HepG2 (cell line): ENCODE results near the gene CCDC178.

Experiments
- CTCF ChIP-seq: sonication (generic); formaldehyde crosslinking; IDR thresholded peaks from 2 replicates; pipeline ENCODE4 v1.5.0; 2020; ENCODE audit warnings: mild to moderate bottlenecking, missing genetic modification reagents, moderate library complexity
- EZH2 ChIP-seq: conservative IDR thresholded peaks from 2 replicates; pipeline ENCODE4 v1.6.1; 2012; ENCODE audit warnings: mild to moderate bottlenecking, low read depth, low read length, moderate library complexity
- HDAC2 ChIP-seq: sonication (generic); formaldehyde crosslinking; IDR thresholded peaks from 2 replicates; pipeline ENCODE4 v1.4.0; 2020; ENCODE audit warnings: missing genetic modification reagents
- SIX1 ChIP-seq: sonication (generic); formaldehyde crosslinking; IDR thresholded peaks from 2 replicates; pipeline ENCODE4 v1.4.0; 2020; ENCODE audit warnings: missing genetic modification reagents, borderline replicate concordance
- TAF15 ChIP-seq: fragments of 200-400 bp; formaldehyde crosslinking; IDR thresholded peaks from one replicate; pipeline ENCODE4 v1.6.1; 2018; ENCODE audit warnings: mild to moderate bottlenecking, low read depth, low read length; ENCODE audit not compliant: poor library complexity, severe bottlenecking
- ZFP36 ChIP-seq: fragments of 150-350 bp; IDR thresholded peaks from 2 replicates; pipeline ENCODE4 v1.6.1; 2018; ENCODE audit warnings: borderline replicate concordance, low read length, low read depth; ENCODE audit not compliant: partially characterized antibody
- ZMYM3 ChIP-seq: sonication (generic); formaldehyde crosslinking; IDR thresholded peaks from 2 replicates; pipeline ENCODE4 v1.5.1; 2020; ENCODE audit warnings: mild to moderate bottlenecking, missing genetic modification reagents
- ZSCAN31 ChIP-seq: sonication (generic); formaldehyde crosslinking; IDR thresholded peaks from 2 replicates; pipeline ENCODE4 v1.5.0; 2020; ENCODE audit warnings: low read depth, mild to moderate bottlenecking, missing genetic modification reagents

DNA sequence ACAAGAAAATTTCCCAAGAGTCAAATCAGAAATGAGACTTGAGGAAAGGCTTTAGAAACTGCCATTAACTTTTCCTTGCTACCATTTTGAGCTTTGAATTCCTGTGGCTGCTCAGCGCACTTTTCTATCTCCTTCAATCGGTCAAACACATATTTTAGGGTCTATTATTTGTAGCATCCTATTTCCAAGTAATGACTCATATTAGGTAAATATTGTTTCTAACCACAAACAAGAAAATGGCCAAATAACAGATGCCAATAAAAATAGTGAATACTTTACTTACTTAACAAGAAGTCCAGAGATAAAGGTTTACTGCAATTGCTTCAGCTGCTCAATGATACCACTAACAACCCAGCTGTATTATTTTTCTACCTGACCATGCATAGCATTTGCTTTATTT is 29.7 kb upstream of the CCDC178 start:
- no peak for TF ChIP-seq ZSCAN31 (CRISPR knock-in tag)
- no peak for TF ChIP-seq TAF15
- TF ChIP-seq CTCF (CRISPR knock-in tag): no peak
- TF ChIP-seq ZMYM3 (CRISPR knock-in tag): no peak
- TF ChIP-seq HDAC2 (CRISPR knock-in tag): no peak
- TF ChIP-seq SIX1 (CRISPR knock-in tag): no peak
- no peak for TF ChIP-seq EZH2
- TF ChIP-seq ZFP36: no peak
